SK-N-SH (cell line): ENCODE data around the gene PCSK6. TPM values are rescaled to one million over a fixed set of nuclear protein-coding genes. Genes with fewer than 3 reads are reported as not detected.

ENCODE experiments used
- CTCF ChIA-PET: fragments of 300-600, 350-600 bp; formaldehyde crosslinking; extraction: SDS; loops from one replicate; lab custom pipeline; 2021; lab: Yijun Ruan, JAX
- POLR2A ChIA-PET: fragments of 350-600 bp; sonication (Branson Sonifier 250); formaldehyde crosslinking; extraction: SDS; loops from one replicate; lab custom pipeline; 2020; ENCODE audit warnings: antibody characterized with exemption, inconsistent platforms; lab: Yijun Ruan, JAX
- DNase-seq: peaks from one replicate; pipeline ENCODE4 v3.0.0; 2012
- H2AFZ ChIP-seq: fragments of 200-600 bp; sonication (generic); 2 replicates; pipeline ENCODE4 v1.8.1; 2016; ENCODE audit warnings: antibody characterized with exemption, mild to moderate bottlenecking, low read depth
- H3F3A ChIP-seq: fragments of 200-600 bp; sonication (generic); replicated peaks from 2 replicates; pipeline ENCODE3; 2016; ENCODE audit warnings: antibody characterized with exemption, mild to moderate bottlenecking; ENCODE audit not compliant: insufficient read depth
- H3K27ac ChIP-seq, 2 experiments: fragments of 200-500 bp in 1 of 2; fragments of 200-600 bp in 1 of 2; sonication (Bioruptor generic) in 1 of 2; sonication (generic), shearing (Covaris generic) in 1 of 2; 2 replicates each; pipeline versions ENCODE4 v1.5.1 to v1.6.1; 2014 to 2016; ENCODE audit warnings: low read depth in 2 of 2, inconsistent platforms in 1 of 2, low read length in 1 of 2, mild to moderate bottlenecking in 1 of 2, mixed read lengths in 1 of 2
- H3K27me3 ChIP-seq: fragments of 200-600 bp; sonication (generic), shearing (Covaris generic); 2 replicates; pipeline ENCODE4 v1.6.1; 2016; ENCODE audit warnings: mixed run types; ENCODE audit not compliant: insufficient read depth
- H3K36me3 ChIP-seq, 2 experiments: fragments of 200-500 bp in 1 of 2; fragments of 200-600 bp in 1 of 2; sonication (Bioruptor generic) in 1 of 2; sonication (generic) in 1 of 2; replicated peaks in 1 of 2; 2 replicates each; pipeline versions ENCODE3 to v1.5.1; 2014 to 2016; ENCODE audit warnings: low read length in 1 of 2, mild to moderate bottlenecking in 1 of 2; ENCODE audit not compliant: insufficient read depth in 2 of 2, control insufficient read depth in 1 of 2
- H3K4me1 ChIP-seq, 2 experiments: fragments of 200-500 bp in 1 of 2; fragments of 200-600 bp in 1 of 2; sonication (Bioruptor generic) in 1 of 2; sonication (generic), shearing (Covaris generic) in 1 of 2; 2 replicates each; pipeline versions ENCODE4 v1.5.1 to v1.6.1; 2014 to 2016; ENCODE audit warnings: low read depth in 1 of 2, low read length in 1 of 2, mixed run types in 1 of 2; ENCODE audit not compliant: insufficient read depth in 2 of 2, control insufficient read depth in 1 of 2
- H3K4me2 ChIP-seq: fragments of 200-600 bp; sonication (generic), shearing (Covaris generic); 2 replicates; pipeline ENCODE4 v1.6.1; 2017; ENCODE audit warnings: mixed run types
- H3K4me3 ChIP-seq, 2 experiments: fragments of 200-500 bp in 1 of 2; fragments of 200-600 bp in 1 of 2; sonication (Bioruptor generic) in 1 of 2; sonication (generic), shearing (Covaris generic) in 1 of 2; 2 replicates each; pipeline versions ENCODE4 v1.5.1 to v1.8.1; 2014 to 2016; ENCODE audit warnings: low read depth in 2 of 2, inconsistent platforms in 1 of 2, low read length in 1 of 2, mild to moderate bottlenecking in 1 of 2, mixed read lengths in 1 of 2, moderate library complexity in 1 of 2
- H3K79me2 ChIP-seq: fragments of 200-600 bp; sonication (generic); 2 replicates; pipeline ENCODE4 v1.8.1; 2017; ENCODE audit warnings: mild to moderate bottlenecking; ENCODE audit not compliant: insufficient read depth
- H3K9ac ChIP-seq: fragments of 200-600 bp; sonication (generic); 2 replicates; pipeline ENCODE4 v1.6.1; 2017; ENCODE audit warnings: mixed run types
- H3K9me2 ChIP-seq: fragments of 200-600 bp; sonication (generic); 2 replicates; pipeline ENCODE4 v1.6.1; 2017; ENCODE audit warnings: mixed run types
- H3K9me3 ChIP-seq: fragments of 200-600 bp; sonication (generic); 2 replicates; pipeline ENCODE4 v1.6.1; 2017; ENCODE audit warnings: mixed run types, mild to moderate bottlenecking, moderate library complexity
- H4K20me1 ChIP-seq: fragments of 200-600 bp; sonication (generic); 2 replicates; pipeline ENCODE4 v1.6.1; 2017; ENCODE audit warnings: mild to moderate bottlenecking, mixed run types; ENCODE audit not compliant: insufficient read depth
- EP300 ChIP-seq, 2 experiments: IDR thresholded peaks; 2 replicates each; pipeline versions ENCODE4 v1.4.0 to v1.6.1; 2012; ENCODE audit warnings: borderline replicate concordance in 1 of 2, low read depth in 1 of 2, low read length in 1 of 2
- EZH2phosphoT487 ChIP-seq: fragments of 200-600 bp; sonication (generic); IDR thresholded peaks from 2 replicates; pipeline ENCODE4 v1.6.1; 2017; ENCODE audit warnings: low read depth, mixed run types, mild to moderate bottlenecking, antibody characterized with exemption, moderate library complexity, borderline replicate concordance
- FOSL2 ChIP-seq: IDR thresholded peaks from 2 replicates; pipeline ENCODE4 v1.4.0; 2012; ENCODE audit warnings: low read depth, mild to moderate bottlenecking, moderate library complexity, borderline replicate concordance
- GABPA ChIP-seq: IDR thresholded peaks from 2 replicates; pipeline ENCODE4 v1.4.0; 2012; ENCODE audit warnings: low read depth, mild to moderate bottlenecking
- MEF2A ChIP-seq: IDR thresholded peaks from 2 replicates; pipeline ENCODE4 v1.4.0; 2012; ENCODE audit warnings: low read depth, borderline replicate concordance
- MXI1 ChIP-seq: IDR thresholded peaks from 2 replicates; pipeline ENCODE4 v1.6.1; 2012; ENCODE audit warnings: mild to moderate bottlenecking, low read depth, low read length, improper control_type of control experiment
- NFIC ChIP-seq: IDR thresholded peaks from 2 replicates; pipeline ENCODE4 v1.4.0; 2012; ENCODE audit warnings: borderline replicate concordance
- POLR2AphosphoS5 ChIP-seq: IDR thresholded peaks from 2 replicates; pipeline ENCODE4 v1.6.1; 2012; ENCODE audit warnings: low read depth, low read length
- RCOR1 ChIP-seq: fragments of 150-350 bp; IDR thresholded peaks from 2 replicates; pipeline ENCODE4 v1.6.1; 2017; ENCODE audit warnings: antibody characterized with exemption, low read length
- RFX5 ChIP-seq: IDR thresholded peaks from 2 replicates; pipeline ENCODE4 v1.6.1; 2012; ENCODE audit warnings: mild to moderate bottlenecking, improper control_type of control experiment, low read length
- RXRA ChIP-seq: IDR thresholded peaks from 2 replicates; pipeline ENCODE4 v1.4.0; 2012; ENCODE audit warnings: low read depth, mild to moderate bottlenecking, borderline replicate concordance
- SIN3A ChIP-seq: IDR thresholded peaks from 2 replicates; pipeline ENCODE4 v1.6.1; 2012; ENCODE audit warnings: low read depth, mild to moderate bottlenecking, low read length, moderate library complexity, borderline replicate concordance
- YY1 ChIP-seq: IDR thresholded peaks from 2 replicates; pipeline ENCODE4 v1.4.0; 2012; ENCODE audit warnings: low read depth, mild to moderate bottlenecking
- WGBS: methylation state at CpG from one replicate; pipeline ENCODE4 v1.1.6; 2017; ENCODE audit warnings: low lambda C conversion rate; 5-methylcytosine and 5-hydroxymethylcytosine counted together
- polyA plus RNA-seq, 3 experiments: library from polyadenylated mRNA; depleted of rRNA; stranded (reverse); fragments of >200 nt; gene quantifications; 2 replicates each; pipeline ENCODE4 v1.2.3, GENCODE V29; 2012
- TF ChIP-seq, protein P1 (sequence below): IDR thresholded peaks from 2 replicates; pipeline ENCODE4 v1.4.0; 2012; ENCODE audit warnings: low read depth, borderline replicate concordance
- TF ChIP-seq, protein P2 (sequence below): IDR thresholded peaks from 2 replicates; pipeline ENCODE4 v1.4.0; 2012; ENCODE audit warnings: low read depth, borderline replicate concordance

Gene PCSK6
- polyA plus RNA-seq, 1 of the 3 experiments (the other 2 are of a cell fraction): 0.03 TPM

GRCh38 chr15:101318147-101318819 lies 171.2 kb downstream of the PCSK6 start:
- WGBS: 52% methylated on average over 13 of the region's 20 CpGs

GRCh38 chr15:101317336-101317872 lies 172.1 kb downstream of the PCSK6 start:
- POLR2A ChIA-PET: no interaction called here

More at GRCh38 chr15:101318147-101318819, 171.2 kb downstream of the PCSK6 start:
- ChIA-PET POLR2A (interaction anchor here (1.0 kb wide), 1 partner anchor 133 kb away, joined by 3 read pairs; no protein-coding TSS in a partner anchor), CTCF (interaction anchor here (0.5 to 3.2 kb wide), 6 partner anchors 15 to 323 kb away, joined by 3 to 18 read pairs (median 4); no protein-coding TSS in a partner anchor)
- no peak overlapping the region for H3K4me2 ChIP-seq
- H4K20me1 ChIP-seq: no peaks in the 10 kb centered on the region
- TF ChIP-seq FOSL2 (no peak), POLR2AphosphoS5 (no peak), SIN3A (no peak), GABPA (no peak), RXRA (no peak), YY1 (no peak)
- TF ChIP-seq, protein P1, sequence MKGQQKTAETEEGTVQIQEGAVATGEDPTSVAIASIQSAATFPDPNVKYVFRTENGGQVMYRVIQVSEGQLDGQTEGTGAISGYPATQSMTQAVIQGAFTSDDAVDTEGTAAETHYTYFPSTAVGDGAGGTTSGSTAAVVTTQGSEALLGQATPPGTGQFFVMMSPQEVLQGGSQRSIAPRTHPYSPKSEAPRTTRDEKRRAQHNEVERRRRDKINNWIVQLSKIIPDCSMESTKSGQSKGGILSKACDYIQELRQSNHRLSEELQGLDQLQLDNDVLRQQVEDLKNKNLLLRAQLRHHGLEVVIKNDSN: no peak
- no peak for DNase-seq
- no peaks in the 10 kb centered on the region for H3F3A ChIP-seq
- no peak overlapping the region for H3K4me3 ChIP-seq
- no peaks in the 10 kb centered on the region for H3K9me3 ChIP-seq
- H3K4me1 ChIP-seq: peaks cover 0 to 14% of the 10 kb centered on the region in 2 experiments; a peak in 1 of 4 replicates
- H3K9me2 ChIP-seq: no peaks in the 10 kb centered on the region
- H3K79me2 ChIP-seq: no peaks in the 10 kb centered on the region
- H2AFZ ChIP-seq: no peak overlapping the region
- no peak overlapping the region for H3K9ac ChIP-seq
- H3K27ac ChIP-seq: no peak overlapping the region
- no peaks in the 10 kb centered on the region; the same call in 1 of the 2 replicates for H3K27me3 ChIP-seq
- H3K36me3 ChIP-seq: no peaks in the 10 kb centered on the region

More at GRCh38 chr15:101317336-101317872, 172.1 kb downstream of the PCSK6 start:
- Histone ChIP-seq H3K27ac (no peak overlapping the region), H3K79me2 (no peaks in the 10 kb centered on the region), H3K4me3 (no peak overlapping the region), H3K9ac (no peak overlapping the region), H3K27me3 (no peaks in the 10 kb centered on the region; the same call in 1 of the 2 replicates), H2AFZ (no peak overlapping the region), H3K36me3 (no peaks in the 10 kb centered on the region), H4K20me1 (no peaks in the 10 kb centered on the region), H3F3A (no peaks in the 10 kb centered on the region), H3K4me2 (no peak overlapping the region), H3K9me2 (no peaks in the 10 kb centered on the region), H3K4me1 (peaks cover 0 to 14% of the 10 kb centered on the region in 2 experiments; a peak in 1 of 4 replicates), H3K9me3 (no peaks in the 10 kb centered on the region)
- TF ChIP-seq EP300 (IDR thresholded peaks at IDR 0.05; ENCODE audit: borderline replicate concordance in 1 of 2, low read depth in 1 of 2, low read length in 1 of 2) (no peak), YY1 (no peak), MXI1 (no peak), RCOR1 (no peak), RFX5 (no peak), NFIC (no peak), MEF2A (no peak), EZH2phosphoT487 (no peak)
- TF ChIP-seq, protein P2, sequence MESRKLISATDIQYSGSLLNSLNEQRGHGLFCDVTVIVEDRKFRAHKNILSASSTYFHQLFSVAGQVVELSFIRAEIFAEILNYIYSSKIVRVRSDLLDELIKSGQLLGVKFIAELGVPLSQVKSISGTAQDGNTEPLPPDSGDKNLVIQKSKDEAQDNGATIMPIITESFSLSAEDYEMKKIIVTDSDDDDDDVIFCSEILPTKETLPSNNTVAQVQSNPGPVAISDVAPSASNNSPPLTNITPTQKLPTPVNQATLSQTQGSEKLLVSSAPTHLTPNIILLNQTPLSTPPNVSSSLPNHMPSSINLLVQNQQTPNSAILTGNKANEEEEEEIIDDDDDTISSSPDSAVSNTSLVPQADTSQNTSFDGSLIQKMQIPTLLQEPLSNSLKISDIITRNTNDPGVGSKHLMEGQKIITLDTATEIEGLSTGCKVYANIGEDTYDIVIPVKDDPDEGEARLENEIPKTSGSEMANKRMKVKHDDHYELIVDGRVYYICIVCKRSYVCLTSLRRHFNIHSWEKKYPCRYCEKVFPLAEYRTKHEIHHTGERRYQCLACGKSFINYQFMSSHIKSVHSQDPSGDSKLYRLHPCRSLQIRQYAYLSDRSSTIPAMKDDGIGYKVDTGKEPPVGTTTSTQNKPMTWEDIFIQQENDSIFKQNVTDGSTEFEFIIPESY: no peak
- DNase-seq: no peak
- CTCF ChIA-PET: interaction anchor here (0.5 to 3.2 kb wide), 4 partner anchors 87 to 324 kb away, joined by 3 to 18 read pairs (median 3); no protein-coding TSS in a partner anchor
- 67% methylated on average over 6 of the region's 6 CpGs for WGBS
